ENCODE data around the gene GPR107. TPM values are rescaled to one million over a fixed set of nuclear protein-coding genes. Genes with fewer than 3 reads are reported as not detected.

The GPR107 gene
- total RNA-seq, 4 donors from 2014 or later = 24.6 to 41.8 (median 34.1) TPM

- Histone ChIP-seq H3K36me3 (no peaks in the 10 kb centered on the region), H3K27me3 (no peaks in the 10 kb centered on the region), H3K9me3 (no peaks in the 10 kb centered on the region), H3K4me1 (no peaks in the 10 kb centered on the region), H3K4me3 (no peak overlapping the region), H3K27ac (no peak overlapping the region)
- DNase-seq (ENCODE audit: low spot score in 2 of 2) = no peak
- no peak for TF ChIP-seq POLR2A (IDR thresholded peaks at IDR 0.05)
- TF ChIP-seq POLR2AphosphoS5 (IDR thresholded peaks at IDR 0.05) = no peak
- no peak for TF ChIP-seq EP300 (IDR thresholded peaks at IDR 0.05)
- TF ChIP-seq CTCF (IDR thresholded peaks at IDR 0.05) = no peak
- 85% methylated on average over 7 of the region's 10 CpGs for WGBS
These were observed 106.4 kb downstream of the GPR107 start for GRCh38 chr9:130159915-130160670.

GRCh38 chr9:130160862-130161470 is 107.3 kb downstream of the GPR107 start:
- no peak for DNase-seq (ENCODE audit: low spot score in 2 of 2)
- H3K27me3 ChIP-seq = no peaks in the 10 kb centered on the region
- H3K27ac ChIP-seq = no peak overlapping the region
- no peak overlapping the region for H3K4me3 ChIP-seq
- 100% methylated on average over 3 of the region's 3 CpGs for WGBS
- H3K36me3 ChIP-seq = no peaks in the 10 kb centered on the region
- no peaks in the 10 kb centered on the region for H3K9me3 ChIP-seq
- H3K4me1 ChIP-seq = no peaks in the 10 kb centered on the region
- no peak for TF ChIP-seq POLR2A (IDR thresholded peaks at IDR 0.05)
- no peak for TF ChIP-seq EP300 (IDR thresholded peaks at IDR 0.05)
- TF ChIP-seq POLR2AphosphoS5 (IDR thresholded peaks at IDR 0.05) = no peak
- TF ChIP-seq CTCF (IDR thresholded peaks at IDR 0.05) = no peak

DNA sequence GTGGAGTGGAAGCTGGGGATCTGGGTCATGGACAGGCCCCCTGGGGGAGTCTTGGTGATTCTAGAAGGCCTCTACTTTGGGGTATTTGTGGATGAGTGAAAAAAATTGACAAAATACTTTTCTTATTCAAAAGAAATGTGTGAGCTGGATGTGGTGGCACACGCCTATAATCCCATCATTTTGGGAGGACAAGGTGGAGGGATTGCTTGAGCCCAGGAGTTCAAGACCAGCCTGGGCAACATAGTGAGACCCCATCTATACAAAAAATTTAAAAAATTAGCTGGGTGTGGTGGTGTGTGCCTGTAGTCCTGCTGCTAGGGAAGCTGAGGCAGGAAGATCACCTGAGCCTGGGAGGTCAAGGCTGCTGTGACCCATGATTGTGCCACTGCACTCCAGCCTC is 111.9 kb downstream of the GPR107 start:
- no peaks in the 10 kb centered on the region for H3K27me3 ChIP-seq
- no peak overlapping the region for H3K4me3 ChIP-seq
- TF ChIP-seq EP300 (IDR thresholded peaks at IDR 0.05) (no peak), CTCF (IDR thresholded peaks at IDR 0.05) (no peak), POLR2A (IDR thresholded peaks at IDR 0.05) (no peak), POLR2AphosphoS5 (IDR thresholded peaks at IDR 0.05) (no peak)
- no peak overlapping the region for H3K27ac ChIP-seq
- no peaks in the 10 kb centered on the region for H3K36me3 ChIP-seq
- no peak for DNase-seq (ENCODE audit: low spot score in 2 of 2)
- no peaks in the 10 kb centered on the region for H3K4me1 ChIP-seq
- WGBS = 95% methylated on average over 1 of the region's 1 CpG
- H3K9me3 ChIP-seq = no peaks in the 10 kb centered on the region

DNA sequence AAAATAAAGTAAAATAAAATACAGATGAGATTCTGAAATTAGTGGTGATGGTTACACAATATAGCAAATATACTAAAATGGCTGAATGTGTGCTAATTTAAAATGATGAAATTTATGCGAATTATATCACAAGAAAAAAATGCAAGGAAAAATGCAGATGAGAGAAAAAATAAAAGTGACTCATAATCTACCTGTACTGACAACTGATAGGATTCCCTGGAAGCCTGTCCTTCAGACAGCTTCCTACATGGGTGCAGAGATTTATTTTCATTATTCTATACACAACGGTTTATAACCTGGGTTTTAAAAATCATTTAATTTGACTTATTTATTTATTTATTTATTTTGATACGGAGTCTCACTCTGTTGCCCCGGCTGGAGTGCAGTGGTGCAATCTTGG is 112.7 kb downstream of the GPR107 start:
- Histone ChIP-seq H3K9me3 (no peaks in the 10 kb centered on the region), H3K36me3 (no peaks in the 10 kb centered on the region), H3K27me3 (no peaks in the 10 kb centered on the region), H3K27ac (no peak overlapping the region), H3K4me1 (no peaks in the 10 kb centered on the region), H3K4me3 (no peak overlapping the region)
- 81% methylated on average over 4 of the region's 4 CpGs for WGBS
- TF ChIP-seq POLR2AphosphoS5 (IDR thresholded peaks at IDR 0.05) (no peak), CTCF (IDR thresholded peaks at IDR 0.05) (no peak), POLR2A (IDR thresholded peaks at IDR 0.05) (no peak), EP300 (IDR thresholded peaks at IDR 0.05) (no peak)
- no peak for DNase-seq (ENCODE audit: low spot score in 2 of 2)

DNA sequence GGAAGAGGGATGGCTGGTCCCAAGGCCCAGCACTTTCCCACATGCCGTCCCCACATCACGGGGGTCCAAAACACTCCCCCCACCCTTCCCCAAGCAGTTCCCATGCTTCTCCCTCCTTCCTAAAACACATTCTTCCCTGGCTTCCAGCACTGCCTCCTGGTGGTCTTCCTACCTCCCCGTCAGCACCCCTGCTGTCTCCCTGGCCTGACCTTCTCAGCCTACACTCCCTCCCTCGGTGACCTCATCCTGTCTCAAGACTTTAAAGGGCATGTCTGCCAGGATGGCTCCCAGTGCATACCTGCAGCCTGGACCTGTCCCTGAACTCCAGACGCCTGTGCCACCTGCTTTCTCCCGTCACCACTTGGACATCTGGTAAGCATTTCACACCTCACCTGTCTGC is 114.2 kb downstream of the GPR107 start:
- DNase-seq (ENCODE audit: low spot score in 2 of 2) = no peak
- H3K9me3 ChIP-seq = no peaks in the 10 kb centered on the region
- no peak for TF ChIP-seq POLR2A (IDR thresholded peaks at IDR 0.05)
- no peak for TF ChIP-seq EP300 (IDR thresholded peaks at IDR 0.05)
- H3K36me3 ChIP-seq = no peaks in the 10 kb centered on the region
- no peak overlapping the region for H3K4me3 ChIP-seq
- no peak overlapping the region for H3K27ac ChIP-seq
- no peaks in the 10 kb centered on the region for H3K27me3 ChIP-seq
- peaks cover 10% of the 10 kb centered on the region for H3K4me1 ChIP-seq
- WGBS = 82% methylated on average over 6 of the region's 6 CpGs

All from suprapubic skin (tissue), 4 donors.